ENCODE measurements around the gene GRIN2C. TPM values are rescaled to one million over a fixed set of nuclear protein-coding genes. Genes with fewer than 3 reads are reported as not detected.
"Not testable (repeated sequence)": the region's sequence is repeated elsewhere in the genome, so short reads cannot be mapped to it uniquely, and the experiment has no call there.

GRIN2C gene
- total RNA-seq, 1 donor from 2014 or later: 0.29 TPM

DNA sequence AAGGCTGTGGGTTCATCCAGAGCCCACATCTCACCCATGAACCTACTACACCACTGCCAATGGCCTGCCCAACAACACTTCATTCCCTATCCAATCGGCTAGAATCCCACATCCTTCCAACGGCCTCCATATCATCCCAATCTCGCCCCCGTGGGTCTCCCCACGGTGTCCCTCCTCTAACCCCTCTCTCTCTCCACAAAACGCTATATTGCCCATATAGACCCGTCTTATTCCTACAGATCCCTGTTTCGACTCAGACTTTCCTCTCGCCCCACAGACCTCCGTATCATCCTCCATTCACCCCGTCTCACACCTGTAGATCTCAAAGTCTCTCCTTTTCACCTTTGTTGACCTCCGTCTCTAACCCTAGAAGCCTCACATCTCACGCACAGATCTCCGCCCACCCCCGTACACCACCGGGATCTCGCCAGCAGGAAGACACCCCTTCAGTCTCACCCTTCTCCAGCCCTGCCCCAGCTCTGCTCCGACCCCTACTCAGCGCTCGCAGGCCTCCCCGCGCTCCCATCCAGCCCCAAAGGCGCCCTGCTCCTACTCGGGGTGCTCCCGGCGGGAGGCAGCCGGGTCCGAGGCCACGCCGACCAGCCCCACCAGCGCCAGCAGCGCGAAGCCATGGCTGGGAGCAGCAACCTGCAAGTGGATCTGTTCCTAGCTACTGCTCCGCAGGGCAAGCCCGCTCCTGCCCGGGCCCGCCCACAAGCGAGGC lies 12.8 kb upstream of the GRIN2C start, which contains the start of gene FDXR:
FDXR (minus strand) TSS at position 682 of the 724 bp plus-strand sequence; CDS start at position 632, 50 bp downstream.
- peaks cover 33% of the 10 kb centered on the region for H3K4me1 Mint-ChIP-seq
- peak within 1 kb of the TSS; percentile 95 for H3K27ac Mint-ChIP-seq
- H3K9me3 Mint-ChIP-seq: no peaks in the 10 kb centered on the region
- H3K36me3 Mint-ChIP-seq: peaks cover 3% of the 10 kb centered on the region
- peak within 1 kb of the TSS; percentile 82 for H3K4me3 Mint-ChIP-seq
- no peak for DNase-seq (ENCODE audit: low spot score in 2 of 2, unreplicated experiment in 2 of 2)
- H3K27me3 Mint-ChIP-seq (ENCODE audit: low read depth): peaks cover 2% of the 10 kb centered on the region
- TF ChIP-seq, protein P1, sequence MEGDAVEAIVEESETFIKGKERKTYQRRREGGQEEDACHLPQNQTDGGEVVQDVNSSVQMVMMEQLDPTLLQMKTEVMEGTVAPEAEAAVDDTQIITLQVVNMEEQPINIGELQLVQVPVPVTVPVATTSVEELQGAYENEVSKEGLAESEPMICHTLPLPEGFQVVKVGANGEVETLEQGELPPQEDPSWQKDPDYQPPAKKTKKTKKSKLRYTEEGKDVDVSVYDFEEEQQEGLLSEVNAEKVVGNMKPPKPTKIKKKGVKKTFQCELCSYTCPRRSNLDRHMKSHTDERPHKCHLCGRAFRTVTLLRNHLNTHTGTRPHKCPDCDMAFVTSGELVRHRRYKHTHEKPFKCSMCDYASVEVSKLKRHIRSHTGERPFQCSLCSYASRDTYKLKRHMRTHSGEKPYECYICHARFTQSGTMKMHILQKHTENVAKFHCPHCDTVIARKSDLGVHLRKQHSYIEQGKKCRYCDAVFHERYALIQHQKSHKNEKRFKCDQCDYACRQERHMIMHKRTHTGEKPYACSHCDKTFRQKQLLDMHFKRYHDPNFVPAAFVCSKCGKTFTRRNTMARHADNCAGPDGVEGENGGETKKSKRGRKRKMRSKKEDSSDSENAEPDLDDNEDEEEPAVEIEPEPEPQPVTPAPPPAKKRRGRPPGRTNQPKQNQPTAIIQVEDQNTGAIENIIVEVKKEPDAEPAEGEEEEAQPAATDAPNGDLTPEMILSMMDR (IDR thresholded peaks at IDR 0.05; ENCODE audit: unreplicated experiment): no peak

- H3K4me1 Mint-ChIP-seq: peaks cover 33% of the 10 kb centered on the region
- H3K4me3 Mint-ChIP-seq: peak overlapping the region; percentile 82
- no peak overlapping the region for H3K27ac Mint-ChIP-seq
- H3K36me3 Mint-ChIP-seq: peaks cover 6% of the 10 kb centered on the region
- TF ChIP-seq, protein P1 (IDR thresholded peaks at IDR 0.05; ENCODE audit: unreplicated experiment): no peak
- H3K27me3 Mint-ChIP-seq (ENCODE audit: low read depth): no peaks in the 10 kb centered on the region
- no peak for DNase-seq (ENCODE audit: low spot score in 2 of 2, unreplicated experiment in 2 of 2)
- H3K9me3 Mint-ChIP-seq: no peaks in the 10 kb centered on the region
These were observed 11.8 kb upstream of the GRIN2C start for GRCh38 chr17:74871356-74872076.

- no peaks in the 10 kb centered on the region for H3K9me3 Mint-ChIP-seq
- DNase-seq (ENCODE audit: low spot score in 2 of 2, unreplicated experiment in 2 of 2): no peak
- no peaks in the 10 kb centered on the region for H3K27me3 Mint-ChIP-seq (ENCODE audit: low read depth)
- no peak overlapping the region for H3K4me3 Mint-ChIP-seq
- H3K4me1 Mint-ChIP-seq: peaks cover 33% of the 10 kb centered on the region
- TF ChIP-seq, protein P1 (IDR thresholded peaks at IDR 0.05; ENCODE audit: unreplicated experiment): no peak
- peaks cover 6% of the 10 kb centered on the region for H3K36me3 Mint-ChIP-seq
- peak overlapping the region; percentile 75 for H3K27ac Mint-ChIP-seq
These were observed 10.8 kb upstream of the GRIN2C start for GRCh38 chr17:74870512-74870911.

DNA sequence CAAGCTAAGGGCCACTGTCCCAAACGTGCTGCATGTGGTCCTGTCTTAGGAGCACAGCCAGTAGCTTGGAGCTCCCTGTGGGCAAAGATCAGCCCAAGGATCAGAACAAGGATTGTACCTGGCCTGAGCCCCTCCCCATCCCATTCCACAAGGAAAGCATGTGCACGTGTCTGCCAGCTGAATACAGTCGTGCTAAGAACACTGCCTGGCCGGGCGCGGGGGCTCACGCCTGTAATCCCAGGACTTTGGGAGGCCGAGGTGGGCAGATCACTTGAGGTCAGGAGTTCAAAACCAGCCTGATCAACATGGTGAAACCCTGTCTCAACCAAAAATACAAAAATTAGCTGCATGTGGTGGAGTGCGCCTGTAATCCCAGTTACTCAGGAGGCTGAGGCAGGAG lies 10.3 kb upstream of the GRIN2C start:
- H3K27me3 Mint-ChIP-seq (ENCODE audit: low read depth); H3K9me3 Mint-ChIP-seq; H3K4me3 Mint-ChIP-seq; DNase-seq (ENCODE audit: low spot score in 2 of 2, unreplicated experiment in 2 of 2); H3K36me3 Mint-ChIP-seq; H3K27ac Mint-ChIP-seq: not testable (repeated sequence)
- H3K4me1 Mint-ChIP-seq: peaks cover 35% of the 10 kb centered on the region

- no peak overlapping the region for H3K27ac Mint-ChIP-seq
- H3K4me1 Mint-ChIP-seq: peaks cover 34% of the 10 kb centered on the region
- no peak for DNase-seq (ENCODE audit: low spot score in 2 of 2, unreplicated experiment in 2 of 2)
- no peak overlapping the region for H3K4me3 Mint-ChIP-seq
- no peaks in the 10 kb centered on the region for H3K9me3 Mint-ChIP-seq
- TF ChIP-seq, protein P1 (IDR thresholded peaks at IDR 0.05; ENCODE audit: unreplicated experiment): no peak
- H3K36me3 Mint-ChIP-seq: peaks cover 10% of the 10 kb centered on the region
- no peaks in the 10 kb centered on the region for H3K27me3 Mint-ChIP-seq (ENCODE audit: low read depth)
These were observed 9.2 kb upstream of the GRIN2C start for GRCh38 chr17:74868908-74869255.

DNA sequence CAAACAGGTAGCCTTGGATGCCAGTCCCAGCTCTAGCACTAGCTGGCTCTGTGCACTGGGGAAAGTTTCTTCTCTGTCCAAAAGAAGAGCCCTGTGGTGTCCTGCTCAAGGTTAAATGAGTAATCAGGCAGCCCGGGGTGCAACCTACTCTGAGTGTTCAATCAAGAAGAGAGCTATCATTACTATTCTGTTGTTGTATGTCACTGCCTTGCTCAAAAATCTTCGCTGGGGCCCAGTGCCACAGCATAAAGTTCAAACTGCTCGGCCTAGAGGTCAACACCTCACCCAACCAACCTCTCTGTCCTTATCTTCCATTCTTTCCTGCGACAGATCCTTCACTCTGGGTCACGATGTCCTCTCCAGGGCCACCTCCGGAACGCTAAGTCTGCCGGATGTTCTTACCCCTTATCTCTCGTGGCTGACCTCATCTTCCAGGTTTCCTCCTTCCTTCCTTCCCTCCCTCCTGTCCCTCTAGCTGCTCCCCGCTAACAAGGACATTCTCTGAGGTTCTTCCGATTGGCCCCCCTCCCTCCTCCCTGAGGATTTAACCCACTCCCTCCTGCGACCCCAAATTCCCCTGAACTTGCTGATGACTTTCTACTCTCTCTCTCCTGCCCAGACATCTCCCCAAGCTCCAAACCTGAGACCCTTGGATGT lies 8.7 kb upstream of the GRIN2C start:
- TF ChIP-seq, protein P1 (IDR thresholded peaks at IDR 0.05; ENCODE audit: unreplicated experiment): no peak
- no peak for DNase-seq (ENCODE audit: low spot score in 2 of 2, unreplicated experiment in 2 of 2)
- Mint-ChIP-seq H3K9me3 (no peaks in the 10 kb centered on the region), H3K27ac (no peak overlapping the region), H3K4me1 (peaks cover 30% of the 10 kb centered on the region), H3K27me3 (ENCODE audit: low read depth) (peaks cover 4% of the 10 kb centered on the region), H3K36me3 (peaks cover 14% of the 10 kb centered on the region), H3K4me3 (no peak overlapping the region)
